Left renal pelvis (tissue), 4 donors: ENCODE measurements around the gene NOC3L. TPM values are rescaled to one million over a fixed set of nuclear protein-coding genes. Genes with fewer than 3 reads are reported as not detected.

ENCODE experiments used
- DNase-seq, 4 donors: peaks; one replicate each; pipeline ENCODE4 v3.0.0-alpha.2; 2013; ENCODE audit warnings: low read depth in 4 of 4, low spot score in 3 of 4
- polyA plus RNA-seq, 4 donors: library from polyadenylated mRNA; unstranded; fragments of 120-200 nt; gene quantifications; one replicate each; pipeline ENCODE4 v1.2.1, GENCODE V29; 2013; ENCODE audit not compliant: insufficient read length in 4 of 4

NOC3L gene
- polyA plus RNA-seq, 4 donors: 20.3 to 23.9 (median 22.0) TPM

DNA sequence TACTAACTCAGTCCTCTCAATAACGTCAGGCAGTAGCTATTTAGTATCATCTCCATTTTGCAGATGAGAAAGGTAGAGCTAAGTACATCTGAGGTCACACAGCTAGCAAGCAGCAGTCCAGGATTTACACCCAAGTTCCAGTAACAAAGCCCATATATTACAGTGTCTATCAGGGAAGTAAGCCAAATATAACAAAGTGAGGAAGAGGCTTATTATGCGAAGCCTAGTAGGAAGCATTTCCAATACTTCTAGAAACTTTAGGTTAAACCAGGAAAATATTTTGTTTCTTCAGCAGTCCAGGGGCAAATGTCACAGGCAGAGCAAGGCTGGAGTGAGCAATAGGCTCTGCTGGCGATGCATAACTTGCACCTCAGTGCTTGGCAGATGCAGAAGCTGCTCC is 53.9 kb downstream of the NOC3L start:
- no peak for DNase-seq

GRCh38 chr10:94307046-94307615 is 55.6 kb downstream of the NOC3L start:
- no peak for DNase-seq

- DNase-seq: no peak
These were observed 58.8 kb downstream of the NOC3L start for GRCh38 chr10:94303929-94304328.

DNA sequence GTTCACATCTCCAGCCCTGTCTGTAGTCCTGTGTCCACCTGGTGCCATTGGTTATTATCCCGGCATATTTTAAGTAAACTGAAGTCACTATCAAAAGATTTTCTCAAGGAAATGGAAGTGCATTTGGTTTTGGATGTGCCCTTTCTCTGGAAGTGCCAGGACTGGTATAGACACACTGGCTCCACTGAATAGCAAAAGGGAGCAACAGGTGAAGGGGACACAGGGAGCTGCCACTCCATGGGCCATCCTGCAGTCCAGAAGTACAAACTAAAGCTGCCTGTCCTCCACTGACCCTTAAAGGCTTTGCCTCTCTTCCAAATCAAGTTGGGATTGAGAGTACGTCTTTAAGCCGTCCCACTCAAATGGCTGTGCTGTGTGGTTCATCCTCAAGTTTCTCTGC is 62.7 kb downstream of the NOC3L start:
- no peak for DNase-seq

DNA sequence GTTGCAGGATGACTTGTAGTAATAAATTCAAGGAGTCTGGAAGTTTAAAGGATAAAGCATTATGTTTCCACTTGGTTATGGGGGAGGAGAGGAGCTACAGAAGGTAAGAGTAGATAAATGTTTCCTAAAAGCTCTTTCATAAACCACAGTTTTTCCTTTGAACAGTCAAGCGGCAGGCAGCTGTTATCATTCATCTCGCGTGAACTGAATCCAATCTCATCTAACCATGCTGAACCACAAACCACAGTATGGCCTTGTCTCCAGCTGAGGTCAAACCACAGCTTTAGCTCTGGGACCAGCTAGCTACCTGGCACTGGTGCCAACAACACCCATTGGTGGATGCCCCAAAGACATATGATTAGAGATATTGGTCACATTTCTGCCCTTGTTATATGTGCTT is 63.3 kb downstream of the NOC3L start:
- DNase-seq: no peak

DNA sequence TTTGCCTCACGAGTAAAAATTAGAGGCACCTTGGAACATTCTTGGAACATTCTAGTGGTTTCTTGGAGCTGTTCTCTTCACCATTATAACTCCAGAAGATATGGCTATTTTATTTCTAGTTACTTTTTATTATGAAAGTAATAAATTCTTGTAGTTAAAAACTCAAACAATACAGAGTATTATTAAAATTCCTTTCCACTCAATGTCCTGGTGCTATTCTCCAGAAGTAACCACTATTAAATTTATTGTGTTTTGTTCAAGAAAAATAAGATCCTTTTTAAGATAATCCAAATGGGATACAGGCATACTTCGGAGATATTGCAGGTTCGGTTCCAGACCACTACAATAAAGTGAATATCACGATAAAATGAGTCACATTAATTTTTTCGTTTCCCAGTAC is 68.6 kb downstream of the NOC3L start:
- DNase-seq: no peak

GRCh38 chr10:94293354-94293753 is 69.4 kb downstream of the NOC3L start:
- peak; percentile 41 to 59 (median 48) for DNase-seq

DNA sequence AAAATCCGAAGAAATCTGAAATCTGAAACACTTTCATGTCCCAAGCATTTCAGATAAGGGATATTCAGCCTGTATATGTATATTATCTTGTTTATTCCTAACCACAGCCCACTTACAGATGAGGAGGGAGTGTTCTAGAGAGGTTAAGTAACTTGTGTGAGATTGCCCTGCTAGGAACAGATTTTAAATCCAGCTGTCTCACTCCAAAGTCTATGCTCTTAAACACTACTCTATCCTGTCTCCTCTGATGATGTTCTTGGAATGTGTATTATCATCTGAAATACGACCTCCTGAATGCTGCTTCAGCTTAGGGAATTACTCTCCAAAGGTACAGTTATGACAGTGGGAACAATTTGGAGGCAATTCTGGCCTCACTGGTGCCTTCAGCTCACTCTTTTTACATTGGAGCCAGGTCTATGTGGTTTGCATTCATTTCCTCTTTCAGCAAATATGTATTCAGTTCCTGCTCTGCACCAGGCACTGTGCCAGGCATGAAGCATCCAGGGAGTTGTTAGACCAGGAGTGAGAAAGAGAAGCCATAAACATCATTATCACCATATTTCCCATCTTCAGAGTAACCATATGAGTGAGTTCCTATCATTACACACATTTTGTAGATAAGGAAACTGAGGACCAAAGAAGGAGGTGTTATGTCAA is 70.2 kb downstream of the NOC3L start:
- DNase-seq: no peak

DNA sequence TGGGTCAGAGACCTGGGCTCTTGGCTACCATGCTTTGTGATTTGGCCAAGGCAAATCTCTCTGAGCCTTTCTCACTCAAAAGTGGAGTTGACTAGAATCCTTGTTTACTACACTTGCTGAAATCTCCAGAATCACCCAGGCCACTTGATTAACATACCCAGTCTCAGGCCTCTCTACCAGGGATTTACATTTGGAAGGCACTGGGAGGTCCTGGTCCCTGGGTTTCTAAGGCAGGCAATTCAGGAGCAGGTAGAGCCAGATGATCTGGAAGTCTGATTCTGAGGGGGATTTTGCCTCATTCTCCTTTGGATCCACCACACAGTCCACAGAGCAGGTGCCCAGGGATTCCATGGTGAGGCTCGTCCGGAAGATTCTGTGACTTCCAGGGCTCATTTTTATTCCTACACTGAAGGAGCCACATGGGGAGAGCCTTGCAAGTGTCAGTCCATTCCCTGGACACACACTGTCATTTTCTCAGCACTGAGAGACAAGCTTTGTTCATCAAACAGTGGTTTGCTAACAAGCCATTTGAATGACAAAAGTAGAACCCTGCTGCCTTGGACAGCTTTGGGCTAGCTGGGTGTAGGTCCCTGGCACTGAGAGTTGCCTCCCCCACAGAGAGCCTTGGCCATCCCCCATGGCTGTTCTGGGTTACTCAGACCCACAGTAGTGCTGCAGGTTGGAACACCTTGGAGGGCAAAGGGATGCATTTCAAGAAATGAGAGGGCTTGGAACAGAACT is 74.2 kb downstream of the NOC3L start:
- no peak for DNase-seq

- DNase-seq: no peak
These were observed 75.4 kb downstream of the NOC3L start for GRCh38 chr10:94287336-94287735.

DNA sequence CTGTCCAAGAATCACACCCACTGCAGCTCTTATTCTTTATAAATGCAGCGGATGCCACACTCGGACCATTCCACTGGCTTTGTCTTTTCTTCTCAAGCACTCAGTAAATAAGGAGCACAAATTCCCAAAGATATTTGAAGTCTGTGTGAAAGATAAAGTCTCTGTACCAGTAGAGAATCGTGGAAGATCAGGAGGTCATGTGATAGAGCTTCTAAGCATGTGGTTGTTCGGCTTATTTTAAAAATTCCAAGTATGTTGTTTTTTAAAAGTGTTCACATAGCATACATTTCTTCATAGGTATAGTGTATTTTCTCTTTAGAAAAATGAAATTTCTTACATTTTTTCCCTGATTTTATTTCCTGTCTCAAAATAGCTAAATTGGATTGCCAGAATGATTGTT is 75.8 kb downstream of the NOC3L start:
- no peak for DNase-seq

- DNase-seq: no peak
These were observed 77.5 kb downstream of the NOC3L start for GRCh38 chr10:94285271-94285670.

Other genes starting within 250 kb of the NOC3L start
- gene TBC1D12, start 39.6 kb upstream of the NOC3L start, polyA plus RNA-seq: 10 to 100 TPM; 18.4 to 24.9 (median 21.6) TPM
- 10 to 100 TPM; 13.5 to 46.1 (median 34.6) TPM for gene HELLS, start 182.8 kb upstream of the NOC3L start, polyA plus RNA-seq